GM12873 (cell line): Measurements from ENCODE around the gene TMEM117.

Source experiments
- CTCF ChIP-seq: IDR thresholded peaks from 2 replicates; pipeline ENCODE4 v1.5.1; 2012; ENCODE audit warnings: low read depth, mild to moderate bottlenecking, moderate library complexity, low read length, control low read depth; ENCODE audit not compliant: insufficient read depth; ENCODE audit errors: missing control alignments

TMEM117 gene

GRCh38 chr12:44019118-44019517 is 183.2 kb downstream of the TMEM117 start:
- TF ChIP-seq CTCF = no peak

GRCh38 chr12:44020555-44020954 is 184.7 kb downstream of the TMEM117 start:
- no peak for TF ChIP-seq CTCF

- TF ChIP-seq CTCF = no peak
Measured at GRCh38 chr12:44021471-44021971, 185.6 kb downstream of the TMEM117 start.

- TF ChIP-seq CTCF = no peak
Measured at GRCh38 chr12:44025499-44025898, 189.6 kb downstream of the TMEM117 start.

GRCh38 chr12:44026046-44026445 is 190.2 kb downstream of the TMEM117 start:
- TF ChIP-seq CTCF = no peak

- no peak for TF ChIP-seq CTCF
Measured at GRCh38 chr12:44029194-44029593, 193.3 kb downstream of the TMEM117 start.

GRCh38 chr12:44031472-44032185 is 195.7 kb downstream of the TMEM117 start:
- no peak for TF ChIP-seq CTCF
